Measurements from ENCODE around the gene BHLHA15.

The BHLHA15 gene

GRCh38 chr7:98257701-98258100, 46.5 kb downstream of the BHLHA15 start:
- no peak overlapping the region for H3K4me3 ChIP-seq (ENCODE audit: low read depth in 1 of 2, low read length in 2 of 2)
- no peak for DNase-seq
- peaks cover 3% of the 10 kb centered on the region; the same call in 1 of the 2 replicates for H4K20me1 ChIP-seq (ENCODE audit: insufficient read depth, low read length)
- no peaks in the 10 kb centered on the region for H3K9me3 ChIP-seq (ENCODE audit: insufficient read depth, low read length, severe bottlenecking)
- H3K4me1 ChIP-seq (ENCODE audit: insufficient read depth, low read length) = peaks cover 14% of the 10 kb centered on the region
- ATAC-seq (ENCODE audit: insufficient read depth, low read depth) = no peak
- no peak overlapping the region for H3K4me2 ChIP-seq (ENCODE audit: insufficient read depth, low read length)
- no peak for TF ChIP-seq CTCF (IDR thresholded peaks at IDR 0.05; ENCODE audit: borderline replicate concordance, extremely low read depth, low read length, poor library complexity, severe bottlenecking)
- no peak for TF ChIP-seq EZH2 (IDR thresholded peaks at IDR 0.05; ENCODE audit: borderline replicate concordance, low read depth, low read length, severe bottlenecking)
- peaks cover 14% of the 10 kb centered on the region for H3K79me2 ChIP-seq (ENCODE audit: insufficient read depth, low read length)
- no peak overlapping the region for H3K27ac ChIP-seq (ENCODE audit: low read length)
- peaks cover 15% of the 10 kb centered on the region for H3K36me3 ChIP-seq (ENCODE audit: insufficient read depth, low read length)
- H3K9ac ChIP-seq (ENCODE audit: low read depth, low read length) = no peak overlapping the region
- H3K27me3 ChIP-seq (ENCODE audit: insufficient read depth, low read length, poor library complexity) = no peaks in the 10 kb centered on the region
- no peak overlapping the region for H2AFZ ChIP-seq (ENCODE audit: low read depth, low read length)
